GM12878 (cell line): ENCODE data around the gene CLCA2.

Experiments used
- EZH2 ChIP-seq: IDR thresholded peaks from 2 replicates; pipeline ENCODE4 v1.6.1; 2012; ENCODE audit warnings: low read depth, mild to moderate bottlenecking, control low read depth, inconsistent platforms, low read length, borderline replicate concordance; ENCODE audit not compliant: control insufficient read depth
- KAT2A ChIP-seq: conservative IDR thresholded peaks from 2 replicates; pipeline ENCODE4 v1.6.1; 2011; ENCODE audit warnings: low read depth, low read length; ENCODE audit not compliant: control insufficient read depth
- MTA2 ChIP-seq: fragments of 450-650 bp; IDR thresholded peaks from 2 replicates; pipeline ENCODE4 v1.6.1; 2016; ENCODE audit warnings: low read depth, mild to moderate bottlenecking, moderate library complexity
- RUNX3 ChIP-seq: IDR thresholded peaks from 2 replicates; pipeline ENCODE4 v1.6.1; 2012; ENCODE audit warnings: low read length, inconsistent platforms

GRCh38 chr1:86477256-86477655 is 53.3 kb downstream of the CLCA2 start:
- TF ChIP-seq EZH2 (no peak), MTA2 (no peak), RUNX3 (no peak), KAT2A (no peak)
